Parathyroid adenoma (tissue), 2 donors: Measurements from ENCODE around the gene EIF2S2.

Source experiments
- H2AFZ ChIP-seq: fragments of 300-600 bp; sonication (generic); one replicate; pipeline ENCODE4 v1.7.0; 2017; ENCODE audit warnings: antibody characterized with exemption, mild to moderate bottlenecking
- H3K27ac ChIP-seq: fragments of 300-600 bp; sonication (generic); one replicate; pipeline ENCODE4 v1.7.0; 2017
- H3K27me3 ChIP-seq: fragments of 300-600 bp; sonication (generic); one replicate; pipeline ENCODE4 v1.7.0; 2017; ENCODE audit warnings: low read length; ENCODE audit not compliant: control insufficient read depth, insufficient read depth
- H3K36me3 ChIP-seq: fragments of 300-600 bp; sonication (generic); one replicate; pipeline ENCODE4 v1.7.0; 2017; ENCODE audit warnings: low read length; ENCODE audit not compliant: control insufficient read depth, insufficient read depth
- H3K4me1 ChIP-seq: fragments of 300-600 bp; sonication (generic); one replicate; pipeline ENCODE4 v1.7.0; 2017; ENCODE audit warnings: control low read depth
- H3K4me2 ChIP-seq: fragments of 300-600 bp; sonication (generic); one replicate; pipeline ENCODE4 v1.7.0; 2017; ENCODE audit warnings: low read length
- H3K4me3 ChIP-seq: fragments of 300-600 bp; sonication (generic); one replicate; pipeline ENCODE4 v1.7.0; 2017; ENCODE audit warnings: low read depth, low read length
- H3K79me2 ChIP-seq: fragments of 300-600 bp; sonication (generic); one replicate; pipeline ENCODE4 v1.7.0; 2017; ENCODE audit warnings: control low read depth
- H3K9ac ChIP-seq: fragments of 300-600 bp; sonication (generic); one replicate; pipeline ENCODE4 v1.7.0; 2017; ENCODE audit warnings: mild to moderate bottlenecking
- H3K9me3 ChIP-seq: fragments of 300-600 bp; sonication (generic); one replicate; pipeline ENCODE4 v1.7.0; 2017; ENCODE audit warnings: low read length; ENCODE audit not compliant: control insufficient read depth
- CTCF ChIP-seq: fragments of 300-600 bp; sonication (generic); IDR thresholded peaks from one replicate; pipeline ENCODE4 v1.7.0; 2017; ENCODE audit warnings: antibody characterized with exemption, mild to moderate bottlenecking
- donor health status: primary hyperparathyroidism.

The EIF2S2 gene

GRCh38 chr20:34131491-34131890 lies 19.4 kb upstream of the EIF2S2 start:
- no peak for TF ChIP-seq CTCF
- H3K27ac ChIP-seq: no peak overlapping the region
- H3K4me3 ChIP-seq: no peak overlapping the region
- no peak overlapping the region for H3K4me2 ChIP-seq
- H3K9ac ChIP-seq: no peak overlapping the region
- H2AFZ ChIP-seq: no peak overlapping the region
- no peaks in the 10 kb centered on the region for H3K27me3 ChIP-seq
- no peaks in the 10 kb centered on the region for H3K9me3 ChIP-seq
- no peaks in the 10 kb centered on the region for H3K36me3 ChIP-seq
- H3K79me2 ChIP-seq: no peaks in the 10 kb centered on the region
- H3K4me1 ChIP-seq: no peaks in the 10 kb centered on the region

GRCh38 chr20:34129518-34130162 lies 17.6 kb upstream of the EIF2S2 start:
- Histone ChIP-seq H3K36me3 (no peaks in the 10 kb centered on the region), H3K9ac (no peak overlapping the region), H3K27me3 (no peaks in the 10 kb centered on the region), H2AFZ (peak overlapping the region; percentile 56), H3K27ac (no peak overlapping the region), H3K4me3 (no peak overlapping the region), H3K4me1 (no peaks in the 10 kb centered on the region), H3K79me2 (no peaks in the 10 kb centered on the region), H3K9me3 (no peaks in the 10 kb centered on the region), H3K4me2 (peak overlapping the region; percentile 36)
- peak; percentile 93 for TF ChIP-seq CTCF

GRCh38 chr20:34127792-34128191 lies 15.7 kb upstream of the EIF2S2 start:
- Histone ChIP-seq H3K4me3 (no peak overlapping the region), H3K9ac (no peak overlapping the region)

GRCh38 chr20:34124469-34125249 lies 12.6 kb upstream of the EIF2S2 start:
- Histone ChIP-seq H3K27ac (no peak overlapping the region), H3K36me3 (no peaks in the 10 kb centered on the region), H2AFZ (no peak overlapping the region), H3K27me3 (no peaks in the 10 kb centered on the region), H3K9me3 (no peaks in the 10 kb centered on the region), H3K4me1 (no peaks in the 10 kb centered on the region), H3K4me2 (no peak overlapping the region), H3K79me2 (no peaks in the 10 kb centered on the region), H3K9ac (no peak overlapping the region), H3K4me3 (no peak overlapping the region)
- no peak for TF ChIP-seq CTCF

More at GRCh38 chr20:34127792-34128191, 15.7 kb upstream of the EIF2S2 start:
- Histone ChIP-seq H3K79me2 (no peaks in the 10 kb centered on the region), H3K36me3 (no peaks in the 10 kb centered on the region), H3K9me3 (no peaks in the 10 kb centered on the region), H3K27me3 (no peaks in the 10 kb centered on the region), H3K27ac (no peak overlapping the region), H3K4me1 (no peaks in the 10 kb centered on the region), H2AFZ (no peak overlapping the region), H3K4me2 (no peak overlapping the region)
- no peak for TF ChIP-seq CTCF
